ENCODE data around the gene TMEM123.

Gene TMEM123

GRCh38 chr11:102430158-102430836, 22.3 kb downstream of the TMEM123 start:
- intact Hi-C loops (cut with DNase I) = no loop called here
- DNase-seq = no peak

GRCh38 chr11:102429691-102430090, 22.9 kb downstream of the TMEM123 start:
- intact Hi-C loops (cut with DNase I) = no loop called here
- peak in 2 of 10 donors; percentile 47 to 84 for DNase-seq

GRCh38 chr11:102429226-102429625, 23.3 kb downstream of the TMEM123 start:
- intact Hi-C loops (cut with DNase I) = no loop called here
- DNase-seq = no peak

GRCh38 chr11:102428696-102429095, 23.9 kb downstream of the TMEM123 start:
- no peak for DNase-seq
- intact Hi-C loops (cut with DNase I) = no loop called here

- no peak for DNase-seq
- intact Hi-C loops (cut with DNase I) = no loop called here
Measured at GRCh38 chr11:102427068-102427467, 25.5 kb downstream of the TMEM123 start.

GRCh38 chr11:102426570-102426969, 26.0 kb downstream of the TMEM123 start:
- no peak for DNase-seq
- intact Hi-C loops (cut with DNase I) = no loop called here

- intact Hi-C loops (cut with DNase I) = no loop called here
Measured at GRCh38 chr11:102426000-102426399, 26.6 kb downstream of the TMEM123 start.

GRCh38 chr11:102423936-102424335, 28.6 kb downstream of the TMEM123 start:
- no peak for DNase-seq
- intact Hi-C loops (cut with DNase I) = no loop called here

More at GRCh38 chr11:102426000-102426399, 26.6 kb downstream of the TMEM123 start:
- no peak for DNase-seq

GRCh38 chr11:102422817-102423712, 29.5 kb downstream of the TMEM123 start:
- DNase-seq = no peak
- intact Hi-C loops (cut with DNase I) = no loop called here

GRCh38 chr11:102421261-102421660, 31.3 kb downstream of the TMEM123 start:
- intact Hi-C loops (cut with DNase I) = no loop called here
- DNase-seq = no peak

GRCh38 chr11:102420547-102420946, 32.0 kb downstream of the TMEM123 start:
- no peak for DNase-seq
- intact Hi-C loops (cut with DNase I) = no loop called here

- intact Hi-C loops (cut with DNase I) = no loop called here
- no peak for DNase-seq
Measured at GRCh38 chr11:102419181-102419580, 33.4 kb downstream of the TMEM123 start.

GRCh38 chr11:102416976-102417375, 35.6 kb downstream of the TMEM123 start:
- DNase-seq = no peak
- intact Hi-C loops (cut with DNase I) = no loop called here

GRCh38 chr11:102415304-102415916, 37.2 kb downstream of the TMEM123 start:
- intact Hi-C loops (cut with DNase I) = no loop called here
- no peak for DNase-seq

GRCh38 chr11:102414559-102414958, 38.0 kb downstream of the TMEM123 start:
- no peak for DNase-seq
- intact Hi-C loops (cut with DNase I) = no loop called here

GRCh38 chr11:102413497-102413896, 39.1 kb downstream of the TMEM123 start:
- intact Hi-C loops (cut with DNase I) = no loop called here
- no peak for DNase-seq

- intact Hi-C loops (cut with DNase I) = no loop called here
Measured at GRCh38 chr11:102411142-102411541, 41.4 kb downstream of the TMEM123 start.

GRCh38 chr11:102410382-102410784, 42.2 kb downstream of the TMEM123 start:
- intact Hi-C loops (cut with DNase I) = no loop called here
- no peak for DNase-seq

More at GRCh38 chr11:102411142-102411541, 41.4 kb downstream of the TMEM123 start:
- DNase-seq = no peak

- DNase-seq = no peak
- intact Hi-C loops (cut with DNase I) = no loop called here
Measured at GRCh38 chr11:102408339-102408738, 44.2 kb downstream of the TMEM123 start.

GRCh38 chr11:102407901-102408300, 44.7 kb downstream of the TMEM123 start:
- DNase-seq = no peak
- intact Hi-C loops (cut with DNase I) = no loop called here

GRCh38 chr11:102406099-102406498, 46.5 kb downstream of the TMEM123 start:
- intact Hi-C loops (cut with DNase I) = no loop called here
- no peak for DNase-seq

Measured in posterior cingulate gyrus (tissue), 11 donors.